ELR (cell line): ENCODE measurements around the gene TCFL5.
A peak's percentile ranks its signal among the peaks of the same experiment; 100 is the strongest.

Experiments used
- DNase-seq: peaks from one replicate; pipeline ENCODE4 v3.0.0-alpha.2; 2015; ENCODE audit warnings: low read depth

Gene TCFL5

DNA sequence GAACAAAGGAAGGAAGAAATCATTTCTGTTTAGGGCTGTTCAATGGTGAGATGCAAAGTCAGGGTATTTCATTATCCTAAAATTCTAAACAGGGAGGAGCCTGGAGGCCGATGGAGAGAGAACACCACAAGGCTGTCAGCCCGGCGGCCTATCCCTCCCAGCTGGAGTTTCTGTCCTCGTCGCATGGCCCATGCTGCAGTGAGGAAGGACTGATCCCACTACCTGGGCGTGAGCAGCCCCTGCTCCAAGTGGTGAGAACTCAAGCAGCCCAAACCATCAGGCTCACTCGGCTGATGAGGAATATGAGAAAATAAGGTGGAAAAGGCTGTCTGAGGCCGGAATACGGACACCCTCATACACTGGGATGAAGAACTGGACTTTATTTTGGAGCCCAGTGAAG is 33.9 kb upstream of the TCFL5 start:
- no peak for DNase-seq

DNA sequence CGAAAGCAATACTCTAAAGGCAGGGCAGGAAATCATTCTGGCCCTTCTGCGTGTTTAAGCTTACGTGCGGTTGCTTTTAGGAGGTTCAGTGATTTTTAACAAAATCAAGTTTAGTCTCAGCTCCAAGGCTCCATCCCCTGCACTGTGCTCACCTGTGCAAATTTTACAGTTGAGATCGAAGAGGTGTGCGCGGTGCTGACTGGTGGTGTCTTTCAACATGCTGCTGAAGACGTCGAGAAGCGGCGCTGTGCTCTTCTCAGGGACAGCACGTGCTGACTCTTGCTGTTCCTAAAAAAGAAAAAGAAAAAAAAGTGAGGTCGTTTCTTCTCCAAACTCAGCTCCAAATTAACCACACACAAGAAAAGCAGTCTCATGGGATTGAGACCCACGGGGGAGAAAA is 32.6 kb upstream of the TCFL5 start:
- no peak for DNase-seq

DNA sequence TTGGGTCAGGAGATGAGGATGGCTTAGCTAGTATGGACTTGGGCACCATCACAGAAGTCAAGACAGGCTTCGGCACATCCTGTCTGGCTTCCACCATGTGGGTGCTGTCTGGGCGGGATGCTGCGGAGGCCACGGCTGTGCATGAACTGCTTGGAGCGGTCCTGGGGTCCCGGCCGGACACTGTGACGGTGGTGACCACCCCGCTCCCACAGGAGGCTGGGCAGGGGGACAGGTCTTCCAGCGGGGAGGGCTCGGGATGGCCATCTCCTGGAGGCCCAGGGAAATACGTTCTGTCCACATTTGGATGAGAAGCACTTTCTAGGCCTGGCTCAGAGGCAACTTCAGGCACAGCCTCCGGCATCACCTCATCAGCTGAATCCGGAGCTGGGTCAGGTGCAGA is 32.1 kb upstream of the TCFL5 start:
- no peak for DNase-seq

DNA sequence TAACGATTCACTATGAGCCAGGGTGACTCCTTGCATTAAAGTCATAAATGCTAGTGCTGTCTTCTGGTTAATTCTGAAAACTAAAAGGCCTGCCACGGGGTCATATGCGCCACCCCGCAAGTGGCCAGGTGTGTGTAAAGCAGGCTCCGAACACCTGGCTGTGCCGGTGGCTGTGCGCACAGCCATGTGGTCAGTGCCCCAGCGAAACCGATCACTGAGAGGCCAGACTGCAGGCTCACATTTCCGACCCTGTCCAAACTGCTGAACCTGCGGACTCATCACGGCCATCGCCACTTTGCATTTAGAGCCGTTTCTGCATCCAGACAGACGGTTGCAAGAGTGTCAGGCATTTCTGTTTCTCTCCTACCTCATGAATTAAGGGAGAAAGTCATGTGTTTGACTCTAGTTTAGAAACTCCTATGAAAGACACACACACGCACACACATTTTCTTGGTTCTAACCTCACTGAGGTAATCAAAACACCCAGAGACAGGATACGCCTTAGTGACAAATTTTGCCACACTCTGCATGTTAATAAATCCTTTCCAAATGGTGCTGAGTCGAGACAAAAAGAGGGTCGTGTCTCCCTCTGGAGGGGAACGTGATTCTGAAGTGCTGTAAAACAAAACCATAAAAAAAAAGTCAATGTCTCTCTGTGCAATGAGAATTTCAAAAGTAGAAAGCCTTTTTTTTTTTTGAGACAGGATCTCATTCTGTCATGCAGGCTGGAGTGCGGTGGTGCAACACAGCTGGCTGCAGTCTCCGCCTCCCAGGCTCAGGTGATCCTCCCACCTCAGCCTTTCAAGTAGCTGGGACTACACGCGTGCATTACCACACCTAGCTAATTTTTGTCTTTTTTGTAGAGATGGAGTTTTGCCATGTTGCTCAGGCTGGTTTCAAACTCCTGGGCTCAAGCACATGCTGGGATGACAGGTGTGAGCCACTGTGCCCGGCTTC is 31.0 kb upstream of the TCFL5 start:
- no peak for DNase-seq

DNA sequence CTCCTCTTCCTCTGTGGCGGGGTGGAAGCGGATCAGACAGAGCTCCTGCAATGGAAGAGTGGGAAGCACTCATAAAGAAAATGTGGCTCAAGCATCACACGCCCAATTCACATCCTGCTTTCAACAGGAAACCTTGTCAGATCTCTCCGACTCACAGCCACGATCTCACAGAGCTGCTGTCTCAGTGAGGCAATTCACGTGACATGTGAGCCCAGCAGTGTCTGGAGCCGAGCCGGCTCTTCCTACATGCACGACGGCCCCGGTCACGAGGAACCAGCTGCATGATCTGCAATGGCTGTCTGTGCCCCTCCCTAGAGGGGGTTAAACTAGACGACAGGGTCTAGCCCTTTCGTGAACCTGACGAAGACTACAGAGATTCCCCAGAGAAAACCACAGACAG is 29.5 kb upstream of the TCFL5 start:
- peak; percentile 43 for DNase-seq

DNA sequence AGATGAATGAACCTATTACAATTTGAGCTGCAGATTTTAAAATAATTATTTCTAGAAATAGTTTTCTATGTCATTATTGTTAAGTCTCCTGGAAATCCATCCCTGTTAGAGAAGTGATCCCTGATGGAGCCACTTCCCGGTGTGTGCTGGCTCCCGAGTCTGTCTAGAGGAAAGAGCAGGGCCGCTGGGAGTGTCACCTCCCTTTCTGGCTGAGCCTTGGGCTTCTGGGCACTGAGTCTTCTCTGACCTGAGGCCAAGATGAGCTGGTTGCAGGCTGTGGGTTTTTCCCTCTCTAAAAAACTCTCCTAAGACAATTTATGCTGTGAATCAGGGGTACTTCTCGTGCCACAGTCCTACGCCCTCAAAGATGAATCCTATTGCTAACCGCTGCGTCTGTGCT is 28.8 kb upstream of the TCFL5 start:
- no peak for DNase-seq

DNA sequence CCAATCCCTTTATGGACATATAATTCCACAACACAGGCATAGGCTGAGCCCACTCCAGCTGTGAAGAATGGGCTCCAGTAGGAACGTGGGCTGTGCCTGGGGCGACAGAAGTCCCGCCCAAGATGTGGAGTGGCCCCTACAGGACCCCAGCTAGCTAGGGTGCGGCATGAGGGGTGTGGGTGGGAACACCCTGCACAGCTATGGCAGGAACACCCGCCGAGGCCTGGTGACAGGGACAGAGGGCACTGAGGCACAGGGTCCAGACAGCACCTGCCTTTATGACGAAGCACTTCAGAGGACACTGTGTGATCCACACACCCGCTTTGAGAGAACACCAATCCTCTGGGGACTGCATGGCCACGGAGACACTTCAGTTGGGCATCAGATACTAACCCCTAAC is 28.2 kb upstream of the TCFL5 start:
- no peak for DNase-seq

DNA sequence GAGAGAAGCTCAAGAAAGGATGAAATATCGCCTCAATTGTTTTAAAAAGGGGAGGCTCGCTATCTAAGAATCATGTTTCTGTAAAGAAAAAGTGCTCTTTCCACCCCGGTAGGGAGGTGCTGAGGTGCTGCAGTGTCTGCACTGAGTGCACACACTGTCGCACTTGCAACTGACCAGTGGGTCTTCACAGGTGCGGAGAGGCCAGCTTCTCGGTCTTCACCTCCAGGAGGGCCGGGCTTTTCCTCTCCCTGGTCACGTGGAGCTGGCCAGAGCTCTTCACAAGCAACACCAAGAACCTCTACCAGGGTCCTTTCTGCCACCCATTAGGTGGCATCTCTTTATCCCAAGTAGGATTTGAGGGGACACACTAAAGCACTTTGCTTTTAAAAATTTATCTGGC is 27.8 kb upstream of the TCFL5 start:
- no peak for DNase-seq

DNA sequence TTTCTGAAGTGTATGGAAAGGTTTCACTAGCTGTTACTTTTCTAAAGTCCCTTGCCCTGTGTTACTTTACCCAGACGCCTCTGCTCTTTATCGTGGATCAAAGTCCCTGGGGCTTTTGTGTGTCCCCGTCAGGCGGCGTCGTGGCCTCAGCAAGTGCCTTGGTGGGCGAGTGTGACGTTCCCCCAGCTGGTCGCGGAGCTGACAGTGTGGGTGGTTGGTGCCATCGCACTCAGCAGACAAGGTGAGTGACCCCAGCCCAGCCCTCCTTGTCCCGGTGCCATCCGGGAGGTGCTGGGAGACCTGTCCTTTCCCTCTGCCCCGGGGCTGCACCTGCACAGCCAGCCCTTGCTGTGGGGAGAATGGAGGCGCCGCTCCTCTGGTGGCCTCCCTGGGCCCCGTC is 27.3 kb upstream of the TCFL5 start:
- no peak for DNase-seq

DNA sequence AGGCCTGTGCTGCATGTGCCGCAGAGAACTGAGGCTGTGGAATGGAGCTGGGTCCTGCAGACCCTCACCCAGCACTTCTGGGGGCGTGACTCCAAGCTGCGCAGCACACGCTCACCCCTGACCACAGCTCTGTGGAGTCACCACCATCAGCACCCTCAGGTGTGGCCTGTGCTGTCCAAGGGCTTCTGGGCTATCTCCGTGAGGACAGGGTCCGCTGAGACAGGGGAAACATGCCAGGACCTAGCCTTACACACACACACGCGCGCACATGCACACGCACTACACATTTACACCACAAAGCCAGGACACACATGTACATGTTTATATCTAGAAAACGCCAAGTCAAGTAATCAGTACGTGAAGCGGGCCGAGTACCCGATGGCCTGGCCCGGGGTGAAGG is 26.8 kb upstream of the TCFL5 start:
- DNase-seq, result no peak

DNA sequence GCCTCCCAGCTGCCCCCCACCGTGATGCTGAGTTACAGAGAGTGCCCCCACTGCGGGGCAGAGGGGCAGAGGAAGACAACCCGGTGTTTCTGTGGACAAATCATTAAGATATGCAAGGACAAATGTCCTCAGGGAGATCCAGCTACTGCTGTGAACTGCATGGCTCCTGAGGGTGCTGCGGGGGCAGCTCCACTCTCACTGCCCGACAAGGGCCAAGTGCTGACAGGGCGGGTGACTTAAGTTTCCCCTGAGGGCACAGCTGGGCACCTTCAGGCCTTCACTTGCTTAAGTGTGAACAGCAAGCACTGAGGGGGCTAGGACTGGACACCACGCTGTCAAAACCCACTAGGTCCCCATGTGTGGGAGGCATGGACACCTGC is 26.2 kb upstream of the TCFL5 start:
- DNase-seq, result peak; percentile 66

DNA sequence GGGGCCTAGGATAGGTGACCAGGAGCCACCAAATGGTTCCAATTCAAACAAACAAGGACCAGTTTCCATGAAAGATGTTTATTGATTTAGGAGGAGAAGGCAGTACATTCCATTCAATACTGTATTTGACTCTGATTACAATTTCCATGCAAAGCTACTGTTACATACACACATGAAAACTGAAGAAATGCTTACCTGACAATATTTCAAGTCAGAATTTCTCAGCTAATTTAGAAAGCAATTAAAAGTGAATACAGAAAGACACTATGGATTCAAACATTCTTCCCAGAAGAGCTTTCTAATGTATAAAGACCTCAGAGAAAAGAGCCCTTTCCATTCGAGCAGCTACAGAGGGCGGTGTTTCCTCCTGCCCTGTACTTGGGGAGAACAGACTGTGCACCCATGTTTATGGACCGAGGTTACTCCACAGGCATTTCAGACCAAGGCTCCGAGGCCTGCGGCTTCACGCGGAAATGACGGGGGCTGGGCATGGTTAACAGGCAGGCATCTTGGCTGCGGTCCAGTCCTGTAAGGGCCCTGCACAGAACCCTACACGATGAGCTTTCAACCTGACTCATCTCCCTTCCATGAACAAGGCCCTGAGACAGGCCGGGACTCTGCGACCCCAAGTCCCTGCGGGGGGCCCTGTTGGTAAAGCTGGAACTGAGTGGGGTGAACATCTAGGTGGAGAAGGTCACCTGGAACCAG is 25.7 kb upstream of the TCFL5 start:
- DNase-seq, result peak; percentile 98

DNA sequence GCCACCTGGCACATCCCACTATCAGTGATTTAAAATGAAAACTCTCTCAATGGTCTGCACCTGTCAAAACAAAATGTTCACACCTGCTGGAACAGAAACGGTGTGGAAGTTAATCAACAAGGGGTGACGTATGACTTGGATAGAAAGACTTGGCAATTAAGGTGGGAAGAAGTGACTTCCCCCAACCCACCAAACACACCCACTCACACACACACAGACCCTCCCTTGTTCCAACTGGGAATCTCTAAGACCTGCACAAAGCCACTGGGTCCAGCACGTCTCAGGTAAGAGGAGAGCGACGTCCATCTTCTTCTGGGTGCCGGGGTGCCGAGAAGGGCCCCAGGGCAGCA is 25.1 kb upstream of the TCFL5 start:
- DNase-seq, result no peak

DNA sequence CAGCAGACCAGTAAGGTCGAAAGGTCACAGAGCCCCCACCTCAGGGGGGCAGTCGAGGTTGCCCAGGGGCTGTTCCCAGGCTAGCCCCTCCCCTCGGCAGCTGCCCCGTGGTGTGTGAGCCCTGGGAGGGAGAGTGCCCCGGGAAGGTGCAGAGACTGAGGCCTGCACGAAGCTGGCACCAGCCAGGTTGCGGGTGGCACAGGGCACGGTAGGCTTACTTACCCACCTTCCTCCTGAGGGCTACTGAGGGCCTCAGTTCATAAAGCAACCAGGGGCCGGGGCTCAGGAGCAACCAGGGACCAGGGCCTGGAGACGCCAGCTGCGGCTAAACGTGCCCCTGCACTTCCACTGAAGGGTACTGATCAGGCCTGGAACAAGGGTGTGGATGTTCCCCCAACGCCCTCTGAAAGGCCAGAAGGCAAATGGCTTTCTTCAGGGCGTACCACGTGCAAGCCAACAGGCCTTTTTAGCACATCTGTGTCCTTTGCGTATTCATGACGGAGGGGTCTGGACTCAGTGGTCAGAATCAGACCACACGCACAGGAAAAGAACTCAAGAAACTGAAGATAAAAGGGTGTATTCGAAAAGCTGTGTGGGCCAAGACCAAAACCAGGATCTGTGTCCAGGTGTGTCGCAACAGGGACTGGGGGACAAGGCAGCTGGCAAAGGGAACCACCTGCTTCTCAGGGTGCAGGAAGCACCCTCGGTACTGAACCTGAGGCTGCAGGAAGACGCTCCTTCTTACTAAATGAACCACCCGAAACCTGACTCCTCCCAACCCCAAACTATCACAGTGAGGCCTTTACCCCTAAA is 24.5 kb upstream of the TCFL5 start:
- DNase-seq, result no peak

DNA sequence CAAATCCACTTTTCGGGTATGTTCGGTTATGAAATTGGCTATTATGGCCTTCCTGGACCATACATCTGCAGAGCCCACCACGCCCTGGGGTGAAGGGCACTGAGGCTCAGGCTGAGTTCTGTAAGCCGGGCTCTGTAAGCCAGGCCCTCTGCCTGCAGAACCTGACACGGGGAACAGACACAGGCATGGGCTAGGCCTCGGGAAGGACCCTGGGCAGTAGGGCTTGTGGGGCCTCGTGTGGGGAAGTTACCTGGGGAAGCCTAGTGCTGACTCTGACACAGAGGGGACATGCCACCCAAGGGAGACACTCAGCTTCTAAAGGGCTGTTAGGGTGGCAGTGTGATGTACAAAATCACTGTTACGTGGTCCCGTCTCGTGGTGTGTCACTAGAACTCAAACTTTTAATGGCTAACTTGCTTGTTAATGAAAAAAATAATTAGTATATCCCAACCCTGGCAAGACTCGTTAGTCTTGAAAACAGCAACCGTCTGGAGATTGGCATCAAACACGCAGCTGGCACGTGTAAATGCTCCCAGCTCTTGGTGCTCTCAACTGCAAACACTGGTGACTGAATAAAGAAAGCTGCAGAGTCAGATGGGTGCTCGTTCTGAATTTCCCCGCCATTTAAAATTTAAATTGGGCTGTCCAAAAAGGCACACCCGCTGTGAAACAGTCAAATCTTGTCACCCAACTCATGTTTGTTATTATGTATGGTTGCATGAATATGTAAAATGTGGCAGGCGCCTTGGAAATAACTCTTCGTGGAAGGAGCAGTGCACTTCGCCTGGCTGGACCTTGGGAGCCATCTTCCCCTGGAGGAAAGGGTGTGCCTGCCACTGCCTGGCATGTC is 23.6 kb upstream of the TCFL5 start:
- DNase-seq, result no peak

DNA sequence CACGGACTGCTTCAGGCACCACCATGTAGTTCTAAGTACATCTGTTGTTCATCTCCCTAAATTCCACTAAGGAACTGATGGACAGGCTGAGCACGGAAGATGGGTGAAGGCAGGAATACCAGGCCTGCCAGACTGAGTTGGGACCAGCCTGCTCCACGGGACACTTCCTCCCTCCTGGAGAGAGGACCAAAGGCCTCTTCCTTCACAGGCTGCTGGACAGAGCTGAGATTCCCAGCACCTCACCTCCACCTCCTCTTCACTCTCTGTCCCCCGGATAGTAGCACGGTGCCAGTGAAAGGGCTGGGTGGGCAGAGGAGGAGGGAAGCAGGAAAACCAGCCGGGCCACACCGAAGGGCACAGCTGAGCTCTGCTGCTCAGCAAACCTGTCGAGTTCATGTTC is 22.9 kb upstream of the TCFL5 start:
- no peak for DNase-seq

DNA sequence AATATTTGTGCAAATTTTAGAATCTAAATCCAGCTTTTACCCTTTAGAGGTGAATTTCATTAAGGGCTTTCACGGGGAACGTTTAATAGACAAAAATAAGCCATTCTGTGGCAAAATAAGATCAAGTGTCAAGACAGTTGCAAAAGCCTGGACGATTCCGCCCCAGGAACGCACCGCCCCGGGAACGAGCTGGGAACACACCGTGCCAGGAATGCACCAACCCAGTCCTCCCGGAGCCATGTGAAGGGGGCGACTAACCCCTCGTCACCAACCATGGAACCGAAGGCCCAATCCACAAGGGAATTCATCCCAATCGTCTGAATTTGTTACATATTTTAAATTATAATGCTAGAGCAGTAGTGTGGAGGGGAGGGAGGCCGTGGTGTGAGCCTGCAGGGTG is 20.8 kb upstream of the TCFL5 start:
- DNase-seq, result no peak

DNA sequence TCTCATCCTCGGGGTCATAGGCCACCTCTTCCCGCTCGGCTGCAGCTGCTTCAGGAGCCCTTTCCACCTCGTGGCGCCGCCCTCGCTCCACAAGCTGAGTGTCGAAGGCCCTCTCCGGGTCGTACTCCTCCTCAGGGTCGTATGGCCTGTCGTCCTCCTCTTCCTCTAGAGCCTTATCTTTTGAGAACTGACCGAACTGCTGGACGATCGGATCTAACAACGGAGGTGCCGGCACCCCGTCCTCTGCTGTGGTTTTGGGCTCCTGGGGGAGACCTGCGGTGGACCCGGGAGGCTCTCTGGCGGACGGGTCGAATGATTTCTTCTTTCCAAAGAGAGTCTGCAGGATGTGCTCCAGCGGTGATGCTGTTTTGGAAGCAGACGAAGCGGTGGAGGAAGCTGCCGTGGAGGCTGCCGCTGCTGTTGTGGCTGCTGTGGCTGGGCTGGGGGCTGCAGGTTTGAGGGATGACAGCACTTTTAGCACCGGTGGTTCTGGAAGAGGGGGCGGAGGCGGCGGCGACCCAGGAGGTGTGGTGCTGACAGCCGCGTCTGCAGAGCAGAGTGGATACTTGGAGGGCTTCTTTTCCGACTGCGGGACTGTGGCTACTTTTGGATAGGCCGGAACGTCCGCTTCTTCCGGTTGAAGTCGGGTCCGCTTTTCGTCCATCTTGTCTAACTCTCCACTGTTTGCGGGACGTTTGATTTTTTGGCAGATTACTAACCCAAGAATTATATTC is 20.2 kb upstream of the TCFL5 start:
- no peak for DNase-seq

DNA sequence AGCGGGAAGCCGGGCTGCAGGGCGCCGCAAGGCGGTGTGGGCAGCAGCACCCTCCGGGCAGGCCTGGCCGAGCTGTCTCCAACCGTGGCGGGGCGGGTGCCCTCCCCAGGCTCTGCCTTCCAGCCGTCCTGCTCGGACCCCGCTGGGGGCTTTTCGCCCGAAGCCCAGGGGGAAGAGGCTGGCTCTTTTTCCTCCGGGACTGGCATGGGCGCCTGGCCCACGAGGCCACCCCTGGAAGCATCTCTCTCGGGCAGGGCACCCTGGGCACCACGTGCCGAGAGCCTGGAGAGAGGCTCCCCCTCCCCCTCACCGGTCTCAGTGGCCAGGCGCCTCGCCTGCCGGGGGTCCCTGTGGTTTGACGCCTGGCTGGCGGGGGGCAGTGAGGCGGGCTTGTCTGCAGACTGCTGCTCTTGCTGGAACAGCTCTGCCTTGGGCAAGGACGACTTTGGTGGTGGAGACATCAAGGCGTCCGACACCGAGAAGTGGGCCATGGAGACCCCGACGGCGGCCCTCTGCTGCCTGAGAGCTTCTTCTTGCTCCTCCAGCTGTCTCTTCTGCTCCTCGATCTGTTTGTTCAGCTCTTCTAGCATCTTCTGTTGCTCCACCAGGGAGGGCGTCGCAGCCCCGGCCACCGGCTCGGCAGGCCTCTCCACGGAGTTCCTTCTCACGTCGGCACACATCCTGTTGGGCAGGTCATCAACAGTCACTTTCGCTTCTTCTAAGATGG is 19.5 kb upstream of the TCFL5 start:
- no peak for DNase-seq

DNA sequence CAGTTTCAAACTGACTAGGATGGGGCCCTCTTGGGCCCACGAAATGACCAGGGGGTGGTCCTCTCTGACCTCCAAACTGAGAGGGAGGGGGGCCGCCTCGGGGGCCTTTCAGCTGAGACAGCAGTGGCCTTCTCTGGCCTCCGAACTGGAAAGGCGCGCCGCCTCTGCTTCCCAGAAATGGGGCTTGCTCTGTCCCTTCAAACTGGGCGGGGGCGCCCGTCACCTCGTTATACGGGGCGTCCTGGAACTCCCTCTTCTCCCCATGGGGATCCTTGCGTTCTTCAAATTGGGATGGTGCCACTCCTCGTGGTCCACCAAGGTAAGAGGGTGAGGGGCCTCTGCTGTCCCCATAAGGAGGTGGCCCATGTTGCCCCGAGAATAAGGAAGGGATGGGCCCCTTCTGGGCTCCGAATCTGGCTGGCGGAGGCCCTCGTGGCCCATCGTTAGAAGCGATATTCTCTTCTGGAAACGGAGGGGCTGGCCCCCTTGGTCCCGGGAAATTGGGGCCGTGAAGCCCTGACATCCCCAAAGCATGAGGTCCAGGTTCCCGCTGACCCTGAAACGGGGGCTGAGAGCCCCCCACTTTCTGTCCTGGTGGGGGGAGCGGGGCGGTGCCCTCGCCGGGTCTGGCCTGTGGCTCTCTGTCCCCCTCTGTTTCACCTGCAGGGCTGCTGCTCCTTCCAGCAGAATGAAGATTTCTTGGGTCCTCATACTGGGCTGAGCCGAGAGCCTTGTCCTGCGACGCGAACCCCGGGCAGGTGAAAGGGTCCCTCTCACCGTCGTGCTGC is 18.7 kb upstream of the TCFL5 start:
- DNase-seq, result no peak
